ENCODE measurements around the gene FOXJ3.

The FOXJ3 gene

DNA sequence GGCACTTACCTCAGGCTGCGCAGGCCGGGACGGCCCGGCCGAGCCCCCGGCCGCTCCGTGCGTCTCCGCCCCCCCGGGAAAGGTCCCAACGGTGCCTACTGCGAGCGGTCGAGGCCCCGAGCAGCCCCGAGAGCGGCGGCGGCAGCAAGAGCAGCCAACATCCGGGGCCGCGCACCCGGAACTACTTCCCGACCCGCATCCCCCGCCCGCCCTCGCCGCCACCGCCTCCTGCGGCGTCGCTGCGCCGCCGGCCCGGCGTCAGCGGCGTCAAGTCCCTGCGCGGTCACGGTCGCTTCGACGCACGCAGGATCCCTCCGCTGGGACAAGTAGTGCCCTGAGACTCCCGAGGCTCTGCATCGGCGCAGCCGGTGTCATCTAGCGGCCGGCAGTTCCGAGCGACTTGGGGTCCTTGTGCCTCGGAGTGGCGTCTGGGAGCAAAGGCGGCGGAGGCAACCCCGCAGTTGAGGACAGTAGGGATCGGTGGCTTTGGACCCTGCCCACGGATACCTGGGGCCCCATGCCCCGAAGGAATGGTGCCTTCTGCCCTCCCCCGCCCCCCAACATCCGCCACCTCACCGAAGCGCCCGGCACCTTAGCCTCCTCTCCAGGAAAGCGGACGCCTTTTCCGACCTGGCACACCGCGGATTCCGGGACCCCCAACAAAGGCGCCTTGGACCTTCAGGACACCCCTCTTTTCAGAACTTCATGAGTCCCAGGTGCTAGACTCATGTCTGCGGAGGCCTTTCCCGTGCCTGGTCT is at the start of gene FOXJ3 (continued):
- peak; percentile 41 for TF ChIP-seq ZNF366 (tag by site-specific recombination; conservative IDR thresholded peaks at IDR 0.05)
- TF ChIP-seq, protein P1, sequence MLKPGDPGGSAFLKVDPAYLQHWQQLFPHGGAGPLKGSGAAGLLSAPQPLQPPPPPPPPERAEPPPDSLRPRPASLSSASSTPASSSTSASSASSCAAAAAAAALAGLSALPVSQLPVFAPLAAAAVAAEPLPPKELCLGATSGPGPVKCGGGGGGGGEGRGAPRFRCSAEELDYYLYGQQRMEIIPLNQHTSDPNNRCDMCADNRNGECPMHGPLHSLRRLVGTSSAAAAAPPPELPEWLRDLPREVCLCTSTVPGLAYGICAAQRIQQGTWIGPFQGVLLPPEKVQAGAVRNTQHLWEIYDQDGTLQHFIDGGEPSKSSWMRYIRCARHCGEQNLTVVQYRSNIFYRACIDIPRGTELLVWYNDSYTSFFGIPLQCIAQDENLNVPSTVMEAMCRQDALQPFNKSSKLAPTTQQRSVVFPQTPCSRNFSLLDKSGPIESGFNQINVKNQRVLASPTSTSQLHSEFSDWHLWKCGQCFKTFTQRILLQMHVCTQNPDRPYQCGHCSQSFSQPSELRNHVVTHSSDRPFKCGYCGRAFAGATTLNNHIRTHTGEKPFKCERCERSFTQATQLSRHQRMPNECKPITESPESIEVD (tag by site-specific recombination; IDR thresholded peaks at IDR 0.05), result peak; percentile 46; the same call in 1 of the 2 replicates
- TF ChIP-seq KLF10 (tag by site-specific recombination; IDR thresholded peaks at IDR 0.05), result peak; percentile 63; the same call in 1 of the 2 replicates
- TF ChIP-seq ZNF571 (tag by site-specific recombination; IDR thresholded peaks at IDR 0.05), result no peak
- TF ChIP-seq ZSCAN23 (tag by site-specific recombination; IDR thresholded peaks at IDR 0.05), result peak; percentile 92; the same call in 1 of the 2 replicates
- TF ChIP-seq, protein P2, sequence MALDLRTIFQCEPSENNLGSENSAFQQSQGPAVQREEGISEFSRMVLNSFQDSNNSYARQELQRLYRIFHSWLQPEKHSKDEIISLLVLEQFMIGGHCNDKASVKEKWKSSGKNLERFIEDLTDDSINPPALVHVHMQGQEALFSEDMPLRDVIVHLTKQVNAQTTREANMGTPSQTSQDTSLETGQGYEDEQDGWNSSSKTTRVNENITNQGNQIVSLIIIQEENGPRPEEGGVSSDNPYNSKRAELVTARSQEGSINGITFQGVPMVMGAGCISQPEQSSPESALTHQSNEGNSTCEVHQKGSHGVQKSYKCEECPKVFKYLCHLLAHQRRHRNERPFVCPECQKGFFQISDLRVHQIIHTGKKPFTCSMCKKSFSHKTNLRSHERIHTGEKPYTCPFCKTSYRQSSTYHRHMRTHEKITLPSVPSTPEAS (tag by site-specific recombination; IDR thresholded peaks at IDR 0.05), result peak; percentile 65; the same call in 1 of the 2 replicates
- peak; percentile 56 for TF ChIP-seq WT1 (tag by site-specific recombination; IDR thresholded peaks at IDR 0.05)
- TF ChIP-seq ZBTB21 (tag by site-specific recombination; IDR thresholded peaks at IDR 0.05), result peak; percentile 79
- peak; percentile 84 for TF ChIP-seq ZBTB8A (tag by site-specific recombination; IDR thresholded peaks at IDR 0.05)
- TF ChIP-seq ZNF266 (tag by site-specific recombination; IDR thresholded peaks at IDR 0.05; ENCODE audit: low read depth), result no peak
- TF ChIP-seq HOXA7 (CRISPR knock-in tag; IDR thresholded peaks at IDR 0.05; ENCODE audit: borderline replicate concordance), result no peak
- 0 out of 2 replicates have a peak, but pooled peaks have one; percentile 22 for TF ChIP-seq HOXC10 (CRISPR knock-in tag; IDR thresholded peaks at IDR 0.05)
- peak; percentile 87 for TF ChIP-seq SP3 (tag by site-specific recombination; IDR thresholded peaks at IDR 0.05)
- TF ChIP-seq, protein P3, sequence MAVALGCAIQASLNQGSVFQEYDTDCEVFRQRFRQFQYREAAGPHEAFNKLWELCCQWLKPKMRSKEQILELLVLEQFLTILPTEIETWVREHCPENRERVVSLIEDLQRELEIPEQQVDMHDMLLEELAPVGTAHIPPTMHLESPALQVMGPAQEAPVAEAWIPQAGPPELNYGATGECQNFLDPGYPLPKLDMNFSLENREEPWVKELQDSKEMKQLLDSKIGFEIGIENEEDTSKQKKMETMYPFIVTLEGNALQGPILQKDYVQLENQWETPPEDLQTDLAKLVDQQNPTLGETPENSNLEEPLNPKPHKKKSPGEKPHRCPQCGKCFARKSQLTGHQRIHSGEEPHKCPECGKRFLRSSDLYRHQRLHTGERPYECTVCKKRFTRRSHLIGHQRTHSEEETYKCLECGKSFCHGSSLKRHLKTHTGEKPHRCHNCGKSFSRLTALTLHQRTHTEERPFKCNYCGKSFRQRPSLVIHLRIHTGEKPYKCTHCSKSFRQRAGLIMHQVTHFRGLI (tag by site-specific recombination; IDR thresholded peaks at IDR 0.05), result 0 out of 2 replicates have a peak, but pooled peaks have one; percentile 28
- TF ChIP-seq ZBTB17 (tag by site-specific recombination; IDR thresholded peaks at IDR 0.05), result peak; percentile 86
- TF ChIP-seq ZNF660 (tag by site-specific recombination; IDR thresholded peaks at IDR 0.05), result peak; percentile 97

DNA sequence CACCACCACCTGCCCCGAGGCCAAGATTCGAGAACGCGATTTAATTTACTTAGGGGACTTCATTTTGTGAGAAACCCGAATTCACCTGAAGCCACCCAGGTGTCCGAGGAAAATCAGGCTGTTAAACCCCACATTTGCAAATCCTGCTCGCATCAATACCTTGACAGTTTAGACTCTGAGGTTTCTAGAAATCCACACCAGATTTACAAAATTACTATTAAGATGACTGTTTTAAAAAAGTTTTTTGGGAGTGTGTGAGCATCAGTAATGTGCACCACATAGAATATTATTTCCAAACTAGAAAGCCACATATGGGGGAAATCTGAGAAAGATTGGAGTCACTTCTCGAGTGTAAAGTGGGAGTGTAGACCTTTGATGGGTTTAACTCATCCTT is 46.2 kb upstream of the FOXJ3 start:
- POLR2A ChIA-PET, result no interaction called here
- Histone ChIP-seq H3K36me3 (ENCODE audit: control insufficient read depth in 2 of 2, insufficient read depth in 1 of 2, low read length in 2 of 2) (no peaks in the 10 kb centered on the region), H3K9me3 (ENCODE audit: control insufficient read depth, insufficient read depth, low read depth, low read length) (no peaks in the 10 kb centered on the region), H3K4me1 (ENCODE audit: control insufficient read depth, insufficient read depth, low read length) (peaks cover 4% of the 10 kb centered on the region; the same call in 1 of the 2 replicates), H3K27ac (ENCODE audit: extremely low read depth, low read depth, low read length) (no peak overlapping the region; the same call in 1 of the 2 replicates), H3K4me3 (ENCODE audit: low read depth, low read length) (peak overlapping the region; percentile 66)
- TF ChIP-seq ZBTB48 (tag by site-specific recombination; IDR thresholded peaks at IDR 0.05) (no peak), ZNF335 (tag by site-specific recombination; conservative IDR thresholded peaks at IDR 0.05) (peak; percentile 45), GLI2 (tag by site-specific recombination; IDR thresholded peaks at IDR 0.05; ENCODE audit: borderline replicate concordance, low read depth) (no peak)
- CTCF ChIA-PET, result no interaction called here

Measured in HEK293 (cell line).